PFSK-1 (cell line): Measurements from ENCODE around the gene ERC2.

Experiments
- SIN3A ChIP-seq: IDR thresholded peaks from 2 replicates; pipeline ENCODE4 v1.6.1; 2012; ENCODE audit warnings: mild to moderate bottlenecking, low read length, moderate library complexity, borderline replicate concordance; ENCODE audit not compliant: insufficient read depth
- TAF1 ChIP-seq: IDR thresholded peaks from 2 replicates; pipeline ENCODE4 v1.6.1; 2012; ENCODE audit warnings: low read length, control low read depth, borderline replicate concordance; ENCODE audit not compliant: insufficient read depth

- TF ChIP-seq TAF1, result no peak
- TF ChIP-seq SIN3A, result no peak
Measured at GRCh38 chr3:56219894-56220805, 248.1 kb downstream of the ERC2 start.
